Measurements from ENCODE around the gene TFF1.

The TFF1 gene

DNA sequence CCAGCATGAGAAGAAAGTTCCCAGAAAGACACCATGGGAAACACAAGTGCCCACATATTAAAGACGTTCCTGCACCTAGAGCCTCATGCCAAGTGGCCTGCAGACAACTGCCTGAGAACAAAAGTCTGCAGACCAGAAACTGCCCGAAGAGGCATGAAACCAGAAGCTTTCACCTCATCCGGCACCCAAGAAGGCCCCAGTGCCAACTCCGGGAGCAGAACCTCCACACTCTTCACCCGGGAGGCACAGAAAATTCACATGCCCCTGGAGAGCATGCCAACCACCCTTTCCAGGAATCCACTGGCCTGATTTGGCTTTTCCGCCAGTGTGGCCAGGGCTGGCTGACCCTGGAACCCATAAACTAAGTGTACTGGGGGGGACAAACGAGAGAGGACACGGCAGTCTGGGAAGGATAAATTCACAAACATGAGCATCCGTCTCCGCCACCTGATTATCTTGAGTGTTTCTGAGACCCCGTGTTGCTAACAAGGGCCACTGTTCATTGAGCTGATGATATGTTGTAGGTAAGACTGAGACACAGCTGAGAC lies 22.3 kb downstream of the TFF1 start:
- H3K27ac ChIP-seq (replicated peaks), result no peak overlapping the region
- TF ChIP-seq CTCF (IDR thresholded peaks at IDR 0.05; ENCODE audit: insufficient read depth, low read length) (no peak), POLR2AphosphoS5 (IDR thresholded peaks at IDR 0.05; ENCODE audit: low read depth) (no peak), SPI1 (IDR thresholded peaks at IDR 0.05; ENCODE audit: borderline replicate concordance, low read depth) (no peak), GABPA (IDR thresholded peaks at IDR 0.05; ENCODE audit: low read depth) (no peak), REST (IDR thresholded peaks at IDR 0.05; ENCODE audit: insufficient replicate concordance, low read depth) (no peak)
- no peak overlapping the region for H3K4me3 ChIP-seq (replicated peaks; ENCODE audit: insufficient read depth, low read length)
- DNase-seq (ENCODE audit: low read depth in 1 of 2, low spot score in 1 of 2), result no peak
- no peaks in the 10 kb centered on the region for H3K27me3 ChIP-seq (ENCODE audit: insufficient read depth, poor library complexity, severe bottlenecking)

GRCh38 chr21:42343556-42343955 lies 22.8 kb downstream of the TFF1 start:
- H3K27ac ChIP-seq (replicated peaks), result no peak overlapping the region
- H3K4me3 ChIP-seq (replicated peaks; ENCODE audit: insufficient read depth, low read length), result no peak overlapping the region
- TF ChIP-seq SPI1 (IDR thresholded peaks at IDR 0.05; ENCODE audit: borderline replicate concordance, low read depth) (no peak), POLR2AphosphoS5 (IDR thresholded peaks at IDR 0.05; ENCODE audit: low read depth) (no peak), GABPA (IDR thresholded peaks at IDR 0.05; ENCODE audit: low read depth) (no peak), CTCF (IDR thresholded peaks at IDR 0.05; ENCODE audit: insufficient read depth, low read length) (no peak), REST (IDR thresholded peaks at IDR 0.05; ENCODE audit: insufficient replicate concordance, low read depth) (no peak)
- DNase-seq (ENCODE audit: low read depth in 1 of 2, low spot score in 1 of 2), result no peak
- no peaks in the 10 kb centered on the region for H3K27me3 ChIP-seq (ENCODE audit: insufficient read depth, poor library complexity, severe bottlenecking)

DNA sequence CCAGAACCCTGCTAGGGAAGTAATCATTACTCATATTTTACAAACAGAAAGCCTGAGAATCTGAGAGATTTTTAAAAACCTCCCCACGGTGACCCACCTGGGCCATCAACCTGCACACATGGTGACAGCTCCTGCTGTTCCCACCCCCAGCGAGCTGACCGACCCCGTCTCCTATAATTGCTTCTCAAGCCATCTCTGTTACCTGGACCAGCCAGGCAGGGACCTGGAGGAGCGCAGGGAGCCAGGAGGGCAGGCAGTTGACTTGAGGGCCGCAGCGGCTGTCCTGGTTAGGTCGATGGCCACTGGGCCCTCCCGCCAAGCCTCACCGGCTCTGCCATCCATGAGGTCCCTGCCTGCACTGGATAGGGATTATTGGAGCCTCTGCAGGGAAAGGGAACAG lies 23.2 kb downstream of the TFF1 start:
- Histone ChIP-seq H3K4me3 (replicated peaks; ENCODE audit: insufficient read depth, low read length) (no peak overlapping the region), H3K27ac (replicated peaks) (no peak overlapping the region), H3K27me3 (ENCODE audit: insufficient read depth, poor library complexity, severe bottlenecking) (no peaks in the 10 kb centered on the region)
- no peak for TF ChIP-seq CTCF (IDR thresholded peaks at IDR 0.05; ENCODE audit: insufficient read depth, low read length)
- no peak for TF ChIP-seq GABPA (IDR thresholded peaks at IDR 0.05; ENCODE audit: low read depth)
- no peak for TF ChIP-seq POLR2AphosphoS5 (IDR thresholded peaks at IDR 0.05; ENCODE audit: low read depth)
- TF ChIP-seq REST (IDR thresholded peaks at IDR 0.05; ENCODE audit: insufficient replicate concordance, low read depth), result no peak
- TF ChIP-seq SPI1 (IDR thresholded peaks at IDR 0.05; ENCODE audit: borderline replicate concordance, low read depth), result no peak
- no peak for DNase-seq (ENCODE audit: low read depth in 1 of 2, low spot score in 1 of 2)

Data from HL-60 (cell line).